Inflammatory macrophage treated with lipopolysaccharide for 4 hours (primary cell): ENCODE data around the gene DYNLRB1.

Experiments
- DNase-seq: peaks from one replicate; pipeline ENCODE4 v3.0.0-alpha.2; 2020

The DYNLRB1 gene

GRCh38 chr20:34535301-34535840 is 19.1 kb downstream of the DYNLRB1 start:
- DNase-seq, result no peak

GRCh38 chr20:34535857-34536256 is 19.6 kb downstream of the DYNLRB1 start:
- DNase-seq, result no peak

- DNase-seq, result peak; percentile 22
Observed at GRCh38 chr20:34536798-34537394, 20.7 kb downstream of the DYNLRB1 start.

GRCh38 chr20:34537651-34538050 is 21.4 kb downstream of the DYNLRB1 start:
- DNase-seq, result no peak

- DNase-seq, result peak; percentile 71
Observed at GRCh38 chr20:34538671-34539123, 22.5 kb downstream of the DYNLRB1 start.

GRCh38 chr20:34539756-34540155 is 23.5 kb downstream of the DYNLRB1 start:
- no peak for DNase-seq

- no peak for DNase-seq
Observed at GRCh38 chr20:34540596-34541263, 24.5 kb downstream of the DYNLRB1 start.

GRCh38 chr20:34541264-34541901 is 25.2 kb downstream of the DYNLRB1 start:
- DNase-seq, result no peak

GRCh38 chr20:34541917-34542316 is 25.7 kb downstream of the DYNLRB1 start:
- DNase-seq, result no peak

- no peak for DNase-seq
Observed at GRCh38 chr20:34542439-34542838, 26.2 kb downstream of the DYNLRB1 start.

- DNase-seq, result no peak
Observed at GRCh38 chr20:34543463-34544056, 27.3 kb downstream of the DYNLRB1 start.

- no peak for DNase-seq
Observed at GRCh38 chr20:34544109-34544796, 28.0 kb downstream of the DYNLRB1 start.

- DNase-seq, result no peak
Observed at GRCh38 chr20:34546751-34547181, 30.5 kb downstream of the DYNLRB1 start.

GRCh38 chr20:34547844-34548613 is 31.8 kb downstream of the DYNLRB1 start:
- DNase-seq, result no peak

- DNase-seq, result peak; percentile 28
Observed at GRCh38 chr20:34549291-34549928, 33.2 kb downstream of the DYNLRB1 start.

- DNase-seq, result no peak
Observed at GRCh38 chr20:34549929-34550305, 33.7 kb downstream of the DYNLRB1 start.

- no peak for DNase-seq
Observed at GRCh38 chr20:34552569-34552968, 36.3 kb downstream of the DYNLRB1 start.

GRCh38 chr20:34553366-34553867 is 37.2 kb downstream of the DYNLRB1 start:
- no peak for DNase-seq

GRCh38 chr20:34557936-34558319 is 41.7 kb downstream of the DYNLRB1 start:
- no peak for DNase-seq

- peak; percentile 95 for DNase-seq
Observed at GRCh38 chr20:34558320-34559218, 42.3 kb downstream of the DYNLRB1 start, which contains the start of gene MAP1LC3A. Gene MAP1LC3A, plus strand, starts transcription at chr20:34558718. Its CDS starts 151 bp downstream, at chr20:34558869.
